SK-N-SH (cell line): ENCODE measurements around the gene NRL. TPM values are rescaled to one million over a fixed set of nuclear protein-coding genes. Genes with fewer than 3 reads are reported as not detected.

Experiments
- CTCF ChIA-PET: fragments of 300-600, 350-600 bp; formaldehyde crosslinking; extraction: SDS; loops from one replicate; lab custom pipeline; 2021; lab: Yijun Ruan, JAX
- POLR2A ChIA-PET: fragments of 350-600 bp; sonication (Branson Sonifier 250); formaldehyde crosslinking; extraction: SDS; loops from one replicate; lab custom pipeline; 2020; ENCODE audit warnings: antibody characterized with exemption, inconsistent platforms; lab: Yijun Ruan, JAX
- DNase-seq: peaks from one replicate; pipeline ENCODE4 v3.0.0; 2012
- H2AFZ ChIP-seq: fragments of 200-600 bp; sonication (generic); 2 replicates; pipeline ENCODE4 v1.8.1; 2016; ENCODE audit warnings: antibody characterized with exemption, mild to moderate bottlenecking, low read depth
- H3F3A ChIP-seq: fragments of 200-600 bp; sonication (generic); replicated peaks from 2 replicates; pipeline ENCODE3; 2016; ENCODE audit warnings: antibody characterized with exemption, mild to moderate bottlenecking; ENCODE audit not compliant: insufficient read depth
- H3K27ac ChIP-seq, 2 experiments: fragments of 200-500 bp in 1 of 2; fragments of 200-600 bp in 1 of 2; sonication (Bioruptor generic) in 1 of 2; sonication (generic), shearing (Covaris generic) in 1 of 2; 2 replicates each; pipeline versions ENCODE4 v1.5.1 to v1.6.1; 2014 to 2016; ENCODE audit warnings: low read depth in 2 of 2, inconsistent platforms in 1 of 2, low read length in 1 of 2, mild to moderate bottlenecking in 1 of 2, mixed read lengths in 1 of 2
- H3K27me3 ChIP-seq: fragments of 200-600 bp; sonication (generic), shearing (Covaris generic); 2 replicates; pipeline ENCODE4 v1.6.1; 2016; ENCODE audit warnings: mixed run types; ENCODE audit not compliant: insufficient read depth
- H3K36me3 ChIP-seq, 2 experiments: fragments of 200-500 bp in 1 of 2; fragments of 200-600 bp in 1 of 2; sonication (Bioruptor generic) in 1 of 2; sonication (generic) in 1 of 2; replicated peaks in 1 of 2; 2 replicates each; pipeline versions ENCODE3 to v1.5.1; 2014 to 2016; ENCODE audit warnings: low read length in 1 of 2, mild to moderate bottlenecking in 1 of 2; ENCODE audit not compliant: insufficient read depth in 2 of 2, control insufficient read depth in 1 of 2
- H3K4me1 ChIP-seq, 2 experiments: fragments of 200-500 bp in 1 of 2; fragments of 200-600 bp in 1 of 2; sonication (Bioruptor generic) in 1 of 2; sonication (generic), shearing (Covaris generic) in 1 of 2; 2 replicates each; pipeline versions ENCODE4 v1.5.1 to v1.6.1; 2014 to 2016; ENCODE audit warnings: low read depth in 1 of 2, low read length in 1 of 2, mixed run types in 1 of 2; ENCODE audit not compliant: insufficient read depth in 2 of 2, control insufficient read depth in 1 of 2
- H3K4me2 ChIP-seq: fragments of 200-600 bp; sonication (generic), shearing (Covaris generic); 2 replicates; pipeline ENCODE4 v1.6.1; 2017; ENCODE audit warnings: mixed run types
- H3K4me3 ChIP-seq, 2 experiments: fragments of 200-500 bp in 1 of 2; fragments of 200-600 bp in 1 of 2; sonication (Bioruptor generic) in 1 of 2; sonication (generic), shearing (Covaris generic) in 1 of 2; 2 replicates each; pipeline versions ENCODE4 v1.5.1 to v1.8.1; 2014 to 2016; ENCODE audit warnings: low read depth in 2 of 2, inconsistent platforms in 1 of 2, low read length in 1 of 2, mild to moderate bottlenecking in 1 of 2, mixed read lengths in 1 of 2, moderate library complexity in 1 of 2
- H3K79me2 ChIP-seq: fragments of 200-600 bp; sonication (generic); 2 replicates; pipeline ENCODE4 v1.8.1; 2017; ENCODE audit warnings: mild to moderate bottlenecking; ENCODE audit not compliant: insufficient read depth
- H3K9ac ChIP-seq: fragments of 200-600 bp; sonication (generic); 2 replicates; pipeline ENCODE4 v1.6.1; 2017; ENCODE audit warnings: mixed run types
- H3K9me2 ChIP-seq: fragments of 200-600 bp; sonication (generic); 2 replicates; pipeline ENCODE4 v1.6.1; 2017; ENCODE audit warnings: mixed run types
- H3K9me3 ChIP-seq: fragments of 200-600 bp; sonication (generic); 2 replicates; pipeline ENCODE4 v1.6.1; 2017; ENCODE audit warnings: mixed run types, mild to moderate bottlenecking, moderate library complexity
- H4K20me1 ChIP-seq: fragments of 200-600 bp; sonication (generic); 2 replicates; pipeline ENCODE4 v1.6.1; 2017; ENCODE audit warnings: mild to moderate bottlenecking, mixed run types; ENCODE audit not compliant: insufficient read depth
- CTCF ChIP-seq: fragments of 200-600 bp; sonication (generic); IDR thresholded peaks from 2 replicates; pipeline ENCODE4 v1.6.1; 2017; ENCODE audit warnings: antibody characterized with exemption, mild to moderate bottlenecking, moderate library complexity
- EP300 ChIP-seq, 2 experiments: IDR thresholded peaks; 2 replicates each; pipeline versions ENCODE4 v1.4.0 to v1.6.1; 2012; ENCODE audit warnings: borderline replicate concordance in 1 of 2, low read depth in 1 of 2, low read length in 1 of 2
- FOSL2 ChIP-seq: IDR thresholded peaks from 2 replicates; pipeline ENCODE4 v1.4.0; 2012; ENCODE audit warnings: low read depth, mild to moderate bottlenecking, moderate library complexity, borderline replicate concordance
- FOXJ3 ChIP-seq: sonication (generic); formaldehyde crosslinking; IDR thresholded peaks from 2 replicates; pipeline ENCODE4 v1.5.1; 2020; ENCODE audit warnings: mild to moderate bottlenecking, missing genetic modification reagents
- GABPA ChIP-seq: IDR thresholded peaks from 2 replicates; pipeline ENCODE4 v1.4.0; 2012; ENCODE audit warnings: low read depth, mild to moderate bottlenecking
- IRF3 ChIP-seq: fragments of 150-350 bp; IDR thresholded peaks from 2 replicates; pipeline ENCODE4 v1.6.1; 2016; ENCODE audit warnings: mild to moderate bottlenecking, low read depth, low read length
- MXI1 ChIP-seq: IDR thresholded peaks from 2 replicates; pipeline ENCODE4 v1.6.1; 2012; ENCODE audit warnings: mild to moderate bottlenecking, low read depth, low read length, improper control_type of control experiment
- RCOR1 ChIP-seq: fragments of 150-350 bp; IDR thresholded peaks from 2 replicates; pipeline ENCODE4 v1.6.1; 2017; ENCODE audit warnings: antibody characterized with exemption, low read length
- RFX5 ChIP-seq: IDR thresholded peaks from 2 replicates; pipeline ENCODE4 v1.6.1; 2012; ENCODE audit warnings: mild to moderate bottlenecking, improper control_type of control experiment, low read length
- SMC3 ChIP-seq: IDR thresholded peaks from 2 replicates; pipeline ENCODE4 v1.6.1; 2012; ENCODE audit warnings: low read depth, low read length, improper control_type of control experiment
- TAF1 ChIP-seq: IDR thresholded peaks from 2 replicates; pipeline ENCODE4 v1.6.1; 2012; ENCODE audit warnings: low read depth, mild to moderate bottlenecking, low read length, moderate library complexity, borderline replicate concordance
- TCF12 ChIP-seq: IDR thresholded peaks from 2 replicates; pipeline ENCODE4 v1.4.0; 2012
- USF1 ChIP-seq: IDR thresholded peaks from 2 replicates; pipeline ENCODE4 v1.4.0; 2012; ENCODE audit warnings: low read depth, borderline replicate concordance
- YY1 ChIP-seq: IDR thresholded peaks from 2 replicates; pipeline ENCODE4 v1.4.0; 2012; ENCODE audit warnings: low read depth, mild to moderate bottlenecking
- WGBS: methylation state at CpG from one replicate; pipeline ENCODE4 v1.1.6; 2017; ENCODE audit warnings: low lambda C conversion rate; 5-methylcytosine and 5-hydroxymethylcytosine counted together
- polyA plus RNA-seq, 3 experiments: library from polyadenylated mRNA; depleted of rRNA; stranded (reverse); fragments of >200 nt; gene quantifications; 2 replicates each; pipeline ENCODE4 v1.2.3, GENCODE V29; 2012
- TF ChIP-seq, protein P1 (sequence below): IDR thresholded peaks from 2 replicates; pipeline ENCODE4 v1.6.1; 2012; ENCODE audit warnings: mild to moderate bottlenecking, low read depth, low read length, moderate library complexity
- TF ChIP-seq, protein P2 (sequence below): IDR thresholded peaks from 2 replicates; pipeline ENCODE4 v1.4.0; 2012; ENCODE audit warnings: low read depth

The NRL gene
- polyA plus RNA-seq, 1 of the 3 experiments (the other 2 are of a cell fraction), result 0.76 TPM

- no peak overlapping the region for H2AFZ ChIP-seq
Measured at GRCh38 chr14:24157331-24157730, 42.6 kb upstream of the NRL start.

More at GRCh38 chr14:24157331-24157730, 42.6 kb upstream of the NRL start:
- Histone ChIP-seq H4K20me1 (peaks cover 4% of the 10 kb centered on the region; the same call in 1 of the 2 replicates), H3F3A (peaks cover 17% of the 10 kb centered on the region), H3K9me2 (no peaks in the 10 kb centered on the region), H3K79me2 (peaks cover 12% of the 10 kb centered on the region), H3K27me3 (no peaks in the 10 kb centered on the region), H3K9ac (no peak overlapping the region), H3K4me1 (peaks cover 4 to 14% of the 10 kb centered on the region in 2 experiments; a peak in 1 of 4 replicates), H3K4me2 (no peak overlapping the region), H3K36me3 (peaks cover 37 to 46% of the 10 kb centered on the region in 2 experiments), H3K9me3 (no peaks in the 10 kb centered on the region), H3K27ac (no peak overlapping the region), H3K4me3 (no peak overlapping the region)
- WGBS, result 91% methylated on average over 8 of the region's 12 CpGs
- DNase-seq, result no peak
- TF ChIP-seq TCF12 (no peak), IRF3 (no peak), RFX5 (no peak), FOXJ3 (CRISPR knock-in tag) (no peak), SMC3 (no peak), USF1 (no peak), TAF1 (no peak), FOSL2 (no peak), EP300 (IDR thresholded peaks at IDR 0.05; ENCODE audit: borderline replicate concordance in 1 of 2, low read depth in 1 of 2, low read length in 1 of 2) (no peak), GABPA (no peak), CTCF (no peak), MXI1 (no peak), YY1 (no peak), RCOR1 (no peak)
- TF ChIP-seq, protein P1, sequence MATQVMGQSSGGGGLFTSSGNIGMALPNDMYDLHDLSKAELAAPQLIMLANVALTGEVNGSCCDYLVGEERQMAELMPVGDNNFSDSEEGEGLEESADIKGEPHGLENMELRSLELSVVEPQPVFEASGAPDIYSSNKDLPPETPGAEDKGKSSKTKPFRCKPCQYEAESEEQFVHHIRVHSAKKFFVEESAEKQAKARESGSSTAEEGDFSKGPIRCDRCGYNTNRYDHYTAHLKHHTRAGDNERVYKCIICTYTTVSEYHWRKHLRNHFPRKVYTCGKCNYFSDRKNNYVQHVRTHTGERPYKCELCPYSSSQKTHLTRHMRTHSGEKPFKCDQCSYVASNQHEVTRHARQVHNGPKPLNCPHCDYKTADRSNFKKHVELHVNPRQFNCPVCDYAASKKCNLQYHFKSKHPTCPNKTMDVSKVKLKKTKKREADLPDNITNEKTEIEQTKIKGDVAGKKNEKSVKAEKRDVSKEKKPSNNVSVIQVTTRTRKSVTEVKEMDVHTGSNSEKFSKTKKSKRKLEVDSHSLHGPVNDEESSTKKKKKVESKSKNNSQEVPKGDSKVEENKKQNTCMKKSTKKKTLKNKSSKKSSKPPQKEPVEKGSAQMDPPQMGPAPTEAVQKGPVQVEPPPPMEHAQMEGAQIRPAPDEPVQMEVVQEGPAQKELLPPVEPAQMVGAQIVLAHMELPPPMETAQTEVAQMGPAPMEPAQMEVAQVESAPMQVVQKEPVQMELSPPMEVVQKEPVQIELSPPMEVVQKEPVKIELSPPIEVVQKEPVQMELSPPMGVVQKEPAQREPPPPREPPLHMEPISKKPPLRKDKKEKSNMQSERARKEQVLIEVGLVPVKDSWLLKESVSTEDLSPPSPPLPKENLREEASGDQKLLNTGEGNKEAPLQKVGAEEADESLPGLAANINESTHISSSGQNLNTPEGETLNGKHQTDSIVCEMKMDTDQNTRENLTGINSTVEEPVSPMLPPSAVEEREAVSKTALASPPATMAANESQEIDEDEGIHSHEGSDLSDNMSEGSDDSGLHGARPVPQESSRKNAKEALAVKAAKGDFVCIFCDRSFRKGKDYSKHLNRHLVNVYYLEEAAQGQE, result no peak
- TF ChIP-seq, protein P2, sequence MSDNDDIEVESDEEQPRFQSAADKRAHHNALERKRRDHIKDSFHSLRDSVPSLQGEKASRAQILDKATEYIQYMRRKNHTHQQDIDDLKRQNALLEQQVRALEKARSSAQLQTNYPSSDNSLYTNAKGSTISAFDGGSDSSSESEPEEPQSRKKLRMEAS, result no peak
- ChIA-PET POLR2A (interaction anchor here (0.9 kb wide), 1 partner anchor 11 kb away, joined by 3 read pairs; the partner anchor contains the start of gene PSME2), CTCF (interaction anchor here (1.2 to 1.5 kb wide), 2 partner anchors 13 to 39 kb away, joined by 3 to 4 read pairs; no protein-coding TSS in a partner anchor)
